Stomach (tissue), 9 donors: ENCODE data around the gene PYGM. TPM values are rescaled to one million over a fixed set of nuclear protein-coding genes. Genes with fewer than 3 reads are reported as not detected.
A peak's percentile ranks its signal among the peaks of the same experiment; 100 is the strongest.

Source experiments
- DNase-seq, 2 donors: peaks; one replicate each; pipeline versions ENCODE4 v3.0.0 to v3.0.0-alpha.2; 2013 to 2019
- H3K27ac ChIP-seq, 5 donors: fragments of 200-600 bp in 4 of 5; sonication (generic) in 4 of 5; one replicate each; pipeline ENCODE4 v1.5.1; 2013 to 2019; ENCODE audit warnings: mild to moderate bottlenecking in 1 of 5, moderate library complexity in 1 of 5
- H3K27me3 ChIP-seq, 3 donors: fragments of 200-600 bp; sonication (generic); one replicate each; pipeline ENCODE4 v1.5.1; 2017 to 2019; ENCODE audit warnings: mixed run types in 1 of 3
- H3K36me3 ChIP-seq, 4 donors: fragments of 200-600 bp; sonication (generic); 1 replicate in 3 of 4; 2 replicates in 1 of 4; pipeline ENCODE4 v1.5.1; 2016 to 2019
- H3K4me1 ChIP-seq, 4 donors: fragments of 200-600 bp; sonication (generic); one replicate each; pipeline ENCODE4 v1.5.1; 2016 to 2019
- H3K4me3 ChIP-seq, 4 donors: fragments of 200-600 bp; sonication (generic) in 3 of 4; one replicate each; pipeline ENCODE4 v1.5.1; 2016 to 2019; ENCODE audit warnings: mild to moderate bottlenecking in 1 of 4
- H3K9me3 ChIP-seq, 4 donors: fragments of 200-600 bp; sonication (generic); one replicate each; pipeline ENCODE4 v1.5.1; 2016 to 2019
- CTCF ChIP-seq, 7 experiments: fragments of 450-650 bp in 4 of 7; fragments of 200-600 bp in 3 of 7; sonication (generic) in 3 of 7; IDR thresholded peaks; one replicate each; pipeline ENCODE4 v1.5.1; 2016 to 2019; ENCODE audit warnings: antibody characterized with exemption in 7 of 7, control low read depth in 2 of 7, mild to moderate bottlenecking in 1 of 7
- EP300 ChIP-seq: sonication (generic); formaldehyde crosslinking; IDR thresholded peaks from one replicate; pipeline ENCODE4 v1.6.1; 2017; ENCODE audit warnings: antibody characterized with exemption
- POLR2A ChIP-seq, 4 donors: fragments of 450-650 bp; IDR thresholded peaks; one replicate each; pipeline ENCODE4 v1.6.1; 2016; ENCODE audit warnings: antibody characterized with exemption in 4 of 4, control low read depth in 2 of 4, mild to moderate bottlenecking in 1 of 4, moderate library complexity in 1 of 4
- POLR2AphosphoS5 ChIP-seq, 3 donors: sonication (generic); formaldehyde crosslinking; IDR thresholded peaks; one replicate each; pipeline ENCODE4 v1.6.1; 2016; ENCODE audit warnings: antibody characterized with exemption in 3 of 3
- WGBS, 5 donors: extraction: QIAGEN DNeasy Blood & Tissue Kit in 3 of 5; methylation state at CpG; one replicate each; pipeline versions ENCODE4 v1.1.5 to v1.1.7; 2013 to 2018; 5-methylcytosine and 5-hydroxymethylcytosine counted together
- intact Hi-C: fragments of 100-400 bp; cut with DNase I; formaldehyde crosslinking; loops from one replicate; pipeline ENCODE4 v1.15.1; 2023; ENCODE audit warnings: low total_unique reads
- polyA plus RNA-seq, 3 donors: library from polyadenylated mRNA; stranded (reverse); fragments of 200-250 nt; gene quantifications; one replicate each; pipeline ENCODE4 v1.2.3, GENCODE V29; 2013
- total RNA-seq, 5 donors: library from RNA; depleted of rRNA; stranded (reverse); fragments of >200 nt; gene quantifications; one replicate each; pipeline versions ENCODE4 v1.1.0 to v1.2.3, GENCODE V29; 2014 to 2016
- donor health status: healthy with polysubstance abuse.
- donor health status: Bipolar disorder and iron deficiency.
- donor health status: healthy.

Gene PYGM
- total and polyA plus RNA-seq, 8 donors: 0.37 to 3.5 (median 1.8) TPM; not detected in 1

DNA sequence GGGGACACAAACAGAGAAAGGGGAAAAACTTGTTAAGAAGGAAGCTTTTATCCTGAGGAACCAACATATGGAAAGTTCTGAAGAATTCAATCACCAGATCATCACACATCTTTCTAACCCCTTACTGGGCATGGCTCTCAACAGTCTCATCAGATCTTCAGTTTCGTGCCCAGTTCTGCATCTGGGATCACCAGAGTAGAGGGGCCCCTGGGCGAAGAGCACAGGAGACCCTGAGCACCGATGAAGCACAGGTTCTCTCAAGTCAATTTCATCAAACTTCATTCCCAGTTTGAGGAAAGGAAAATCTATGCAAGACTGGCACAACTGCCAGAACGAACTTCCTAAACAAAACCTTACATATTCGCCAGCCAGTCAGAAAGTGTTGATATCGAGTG, 8.5 kb upstream of the PYGM start:
- H3K27ac ChIP-seq: peak overlapping the region in 3 of 5 donors; percentile 58 to 71 (median 69)
- H3K4me1 ChIP-seq: peaks cover 39 to 80% (median 51%) of the 10 kb centered on the region in 4 donors
- H3K27me3 ChIP-seq: no peaks in the 10 kb centered on the region
- intact Hi-C loops: no loop called here
- H3K4me3 ChIP-seq: no peak overlapping the region
- WGBS, 5 donors: 84 to 88% (median 87%) methylated on average over 6 of the region's 6 CpGs
- H3K36me3 ChIP-seq: peaks cover 100% of the 10 kb centered on the region in 4 donors
- DNase-seq: no peak
- H3K9me3 ChIP-seq: no peaks in the 10 kb centered on the region
- no peak for TF ChIP-seq CTCF (IDR thresholded peaks at IDR 0.05)
- TF ChIP-seq POLR2AphosphoS5 (IDR thresholded peaks at IDR 0.05): no peak
- no peak for TF ChIP-seq POLR2A (IDR thresholded peaks at IDR 0.05)

- H3K27ac ChIP-seq: peak overlapping the region in 4 of 5 donors; percentile 22 to 71 (median 64)
- intact Hi-C loops: no loop called here
- peak; percentile 73 to 83 for DNase-seq
- WGBS, 5 donors: 45 to 59% (median 57%) methylated on average over 16 to 19 of the region's 19 CpGs
- peaks cover 37 to 80% (median 52%) of the 10 kb centered on the region in 4 donors for H3K4me1 ChIP-seq
- H3K4me3 ChIP-seq: no peak overlapping the region
- H3K9me3 ChIP-seq: no peaks in the 10 kb centered on the region
- H3K36me3 ChIP-seq: peaks cover 100% of the 10 kb centered on the region in 4 donors
- no peaks in the 10 kb centered on the region for H3K27me3 ChIP-seq
- TF ChIP-seq POLR2A (IDR thresholded peaks at IDR 0.05) (no peak), POLR2AphosphoS5 (IDR thresholded peaks at IDR 0.05) (peak in 1 of 3 donors; percentile 6), EP300 (no peak), CTCF (IDR thresholded peaks at IDR 0.05) (peak in 5 of 7 experiments; percentile 36 to 78 (median 60))
These were observed 7.8 kb upstream of the PYGM start for GRCh38 chr11:64767344-64768299.

GRCh38 chr11:64766881-64767280, 7.1 kb upstream of the PYGM start:
- H3K27me3 ChIP-seq: no peaks in the 10 kb centered on the region
- H3K9me3 ChIP-seq: no peaks in the 10 kb centered on the region
- WGBS, 5 donors: 96 to 98% (median 97%) methylated on average over 11 of the region's 11 CpGs
- H3K4me1 ChIP-seq: peaks cover 29 to 80% (median 50%) of the 10 kb centered on the region in 4 donors
- DNase-seq: no peak
- H3K4me3 ChIP-seq: no peak overlapping the region
- H3K36me3 ChIP-seq: peaks cover 98 to 100% (median 99%) of the 10 kb centered on the region in 4 donors
- TF ChIP-seq POLR2AphosphoS5 (IDR thresholded peaks at IDR 0.05) (no peak), CTCF (IDR thresholded peaks at IDR 0.05) (no peak), EP300 (no peak), POLR2A (IDR thresholded peaks at IDR 0.05) (no peak)
- H3K27ac ChIP-seq: peak overlapping the region in 4 of 5 donors; percentile 22 to 71 (median 64)
- intact Hi-C loops: no loop called here

DNA sequence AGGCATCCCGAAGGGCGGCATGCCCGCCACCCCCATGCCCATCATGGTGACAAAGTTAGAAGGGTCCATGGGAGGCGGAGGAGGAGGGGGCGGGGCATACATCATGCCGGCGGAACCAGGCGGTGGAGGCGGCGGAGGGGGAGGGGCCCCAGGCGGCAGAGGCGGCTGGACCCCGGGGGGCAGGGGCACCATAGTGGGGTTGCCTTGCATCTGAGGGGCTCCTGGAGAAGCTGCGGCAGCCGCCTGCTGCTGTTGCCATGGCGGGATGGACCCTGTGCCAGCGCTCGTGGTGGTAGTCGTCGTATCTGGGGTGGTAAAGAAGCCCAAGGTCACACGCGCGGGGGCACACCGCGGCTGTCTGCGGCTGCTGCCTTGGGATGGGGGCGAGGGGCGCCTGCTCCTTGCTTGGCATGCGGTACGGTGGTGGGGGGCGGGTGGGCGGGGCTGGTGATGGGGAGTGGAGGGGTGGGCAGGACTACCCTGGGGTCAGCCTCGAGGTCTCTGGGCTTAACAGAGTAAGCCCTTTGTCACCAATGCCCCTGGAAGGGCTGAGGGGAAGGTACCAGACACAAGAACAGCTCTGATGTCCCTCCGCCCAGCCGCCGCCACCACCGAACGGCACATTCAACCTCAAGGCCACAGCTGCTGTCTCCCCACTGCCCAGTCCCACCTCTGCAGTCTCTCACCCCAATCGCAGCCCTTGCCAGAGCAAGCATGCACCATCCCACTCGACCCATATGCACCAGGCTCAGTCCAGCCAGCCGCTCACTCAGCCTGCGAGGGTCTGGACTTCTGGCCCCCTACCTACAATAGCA, 6.3 kb upstream of the PYGM start:
- intact Hi-C loops: no loop called here
- no peak for DNase-seq
- H3K36me3 ChIP-seq: peaks cover 89 to 94% (median 91%) of the 10 kb centered on the region in 4 donors
- H3K4me1 ChIP-seq: peaks cover 26 to 80% (median 49%) of the 10 kb centered on the region in 4 donors
- no peak overlapping the region for H3K4me3 ChIP-seq
- no peak for TF ChIP-seq EP300
- TF ChIP-seq CTCF (IDR thresholded peaks at IDR 0.05): no peak
- 85 to 93% (median 87%) methylated on average over 32 to 42 of the region's 42 CpGs for WGBS, 5 donors
- H3K9me3 ChIP-seq: no peaks in the 10 kb centered on the region
- no peaks in the 10 kb centered on the region for H3K27me3 ChIP-seq
- H3K27ac ChIP-seq: no peak overlapping the region
